ENCODE data around the gene MARCHF6. TPM values are rescaled to one million over a fixed set of nuclear protein-coding genes. Genes with fewer than 3 reads are reported as not detected.

Gene MARCHF6
- total RNA-seq, 1 experiment from 2014 or later: 117 TPM

Other genes starting within 250 kb of the MARCHF6 start
- 10.3 to 15.7 TPM (median 11.8 TPM) in 3 replicates for gene ATPSCKMT, start 103.8 kb upstream of the MARCHF6 start, total RNA-seq (2021)
- gene CCT5, start 103.4 kb upstream of the MARCHF6 start, total RNA-seq (2021): 481 to 548 TPM (median 496 TPM) in 3 replicates
- 26.7 to 34.0 TPM (median 27.7 TPM) in 3 replicates for gene CMBL, start 45.8 kb upstream of the MARCHF6 start, total RNA-seq (2021)
- 0.27 TPM in 1 of 3 replicates, not detected in the others for gene ROPN1L, start 88.2 kb downstream of the MARCHF6 start, total RNA-seq (2021)
- 5.4 to 9.2 TPM (median 5.9 TPM) in 3 replicates for gene ANKRD33B, start 210.4 kb downstream of the MARCHF6 start, total RNA-seq (2021)

Measured in WTC11 (cell line).